Measurements from ENCODE around the gene LAMC3. TPM values are rescaled to one million over a fixed set of nuclear protein-coding genes. Genes with fewer than 3 reads are reported as not detected.
"Not testable (repeated sequence)": the region's sequence is repeated elsewhere in the genome, so short reads cannot be mapped to it uniquely, and the experiment has no call there.

The LAMC3 gene
- total RNA-seq, 1 donor from 2014 or later, result 2.6 TPM

DNA sequence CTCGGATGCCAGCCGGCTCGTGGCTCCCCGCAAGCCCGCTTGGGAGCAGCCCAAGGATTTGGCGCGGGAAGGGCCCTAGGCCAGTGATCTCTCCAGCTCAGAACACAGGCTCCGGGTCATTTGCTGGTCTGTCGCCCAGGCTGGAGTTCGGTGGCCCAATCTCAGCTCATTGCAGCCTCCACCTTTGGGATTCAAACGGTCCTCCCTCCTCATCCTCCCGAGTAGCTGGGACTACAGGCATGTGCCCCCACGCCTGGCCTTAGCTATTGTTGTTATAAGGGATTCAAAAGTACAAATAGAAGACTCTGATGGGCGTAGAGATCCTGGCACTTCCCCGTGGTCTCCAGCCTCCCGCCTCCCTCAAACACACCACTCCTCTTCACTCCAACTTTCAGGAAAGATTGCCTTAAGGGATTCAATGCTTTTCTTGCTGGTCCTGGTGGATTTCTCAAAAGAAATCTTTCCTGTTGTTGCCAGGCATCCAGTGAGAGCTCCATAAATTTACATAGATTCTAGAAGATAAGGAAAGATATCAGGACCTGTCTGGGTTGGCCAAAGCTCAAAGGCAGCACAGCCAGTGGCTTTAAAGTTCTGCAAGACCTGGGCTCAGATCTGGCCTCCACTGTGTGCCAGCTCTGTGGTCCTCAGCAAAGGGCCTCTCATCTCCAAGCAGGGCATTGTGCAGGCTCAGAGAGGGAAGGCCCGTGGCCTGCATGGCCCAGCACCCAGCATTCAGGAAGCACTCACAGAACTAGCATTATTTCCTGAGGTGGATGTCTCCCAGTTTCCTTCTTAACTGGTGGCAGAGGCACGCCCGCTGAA is 88.4 kb downstream of the LAMC3 start:
- no peak for DNase-seq (ENCODE audit: low read depth in 2 of 2)

DNA sequence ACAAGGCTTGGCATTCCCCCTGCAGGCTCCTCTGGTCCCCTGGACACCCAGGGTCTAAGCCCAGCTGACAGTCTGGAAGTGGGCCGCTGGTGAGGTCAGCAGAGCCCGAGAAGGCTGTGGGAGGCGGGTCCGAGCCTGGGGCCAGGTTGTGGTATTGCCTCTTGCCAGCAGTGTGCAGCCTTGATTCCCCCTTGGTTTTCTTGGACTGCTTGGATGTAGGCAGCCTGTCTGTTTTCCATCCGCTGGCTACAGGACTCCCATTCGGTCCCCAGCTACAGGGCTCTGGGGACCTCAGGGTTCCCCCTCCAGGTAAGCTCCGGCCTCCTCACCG is 88.9 kb downstream of the LAMC3 start:
- no peak for DNase-seq (ENCODE audit: low read depth in 2 of 2)

DNA sequence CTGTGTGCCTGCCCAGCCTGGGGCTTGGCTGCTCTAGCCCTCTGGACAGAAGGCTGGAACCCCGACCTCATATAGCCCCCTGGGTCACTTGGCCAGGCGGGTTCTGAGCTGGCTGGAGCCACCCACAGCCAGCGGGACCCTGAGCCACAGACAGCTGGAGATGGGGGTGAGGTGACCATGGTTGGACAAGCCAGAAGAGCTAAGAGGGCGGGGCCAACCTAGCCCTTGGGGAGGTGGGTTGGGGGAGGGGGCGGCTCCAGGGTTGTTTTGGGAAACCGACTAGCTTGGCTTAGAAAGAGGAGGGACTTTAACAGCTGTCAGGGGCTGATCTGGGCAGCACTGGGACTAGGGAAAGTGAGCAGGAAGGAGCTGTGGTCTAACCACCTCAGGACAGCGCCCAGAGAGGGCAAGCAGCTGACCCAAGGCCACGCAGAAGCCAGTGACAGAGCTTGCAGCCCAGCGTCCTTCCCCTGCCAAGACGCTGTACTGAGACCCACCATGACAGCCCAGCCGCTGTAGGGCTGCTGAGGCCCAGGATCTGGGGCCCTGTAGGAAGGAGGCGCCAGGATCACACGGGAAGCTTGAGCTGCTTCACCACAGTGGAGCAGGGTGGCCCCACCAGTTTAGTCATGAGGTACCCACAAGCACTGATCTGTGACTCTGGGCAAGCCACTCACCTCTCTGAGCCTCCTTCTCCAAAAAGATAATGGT is 89.6 kb downstream of the LAMC3 start:
- DNase-seq (ENCODE audit: low read depth in 2 of 2), result no peak

DNA sequence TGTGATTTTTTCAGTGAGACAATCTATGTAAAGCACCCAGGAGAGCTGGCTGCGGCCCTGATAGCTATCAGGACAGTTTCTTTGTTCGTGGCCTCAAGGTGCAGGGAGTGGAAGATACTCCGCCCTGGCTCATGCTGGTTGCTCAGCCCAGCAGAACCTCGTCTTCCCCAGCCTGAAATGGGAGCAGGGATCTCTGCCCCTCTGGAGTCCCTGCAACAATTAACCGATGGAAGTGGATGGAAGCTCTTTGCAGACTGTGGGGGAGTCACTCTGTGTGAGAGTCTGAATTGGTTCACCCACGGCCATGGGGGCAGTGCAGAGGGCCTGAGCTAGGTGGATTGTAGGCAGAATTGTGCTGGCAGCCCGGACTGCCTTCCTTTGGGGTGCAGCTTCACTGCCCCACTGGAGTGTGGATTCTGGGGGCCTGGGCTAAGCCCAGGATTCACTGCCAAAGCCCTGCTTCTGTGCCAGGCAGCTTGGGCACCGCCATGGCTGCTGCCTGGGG is 90.2 kb downstream of the LAMC3 start:
- DNase-seq (ENCODE audit: low read depth in 2 of 2), result no peak

DNA sequence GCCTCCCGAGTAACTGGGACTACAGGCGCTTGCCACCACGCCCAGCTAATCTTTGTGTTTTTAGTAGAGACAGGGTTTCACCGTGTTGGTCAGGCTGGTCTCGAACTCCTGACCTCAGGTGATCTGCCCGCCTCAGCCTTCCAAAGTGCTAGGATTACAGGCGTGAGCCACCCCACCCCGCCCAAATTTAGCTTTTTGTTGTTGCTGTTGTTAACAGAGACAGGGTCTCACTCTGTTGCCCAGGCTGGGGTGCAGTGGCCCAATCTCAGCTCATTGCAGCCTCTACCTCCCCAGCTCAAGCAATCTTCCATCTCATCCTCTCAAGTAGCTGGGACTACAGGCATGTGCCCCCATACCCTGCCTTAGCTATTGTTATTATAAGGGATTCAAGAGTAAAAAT is 90.9 kb downstream of the LAMC3 start:
- not testable (repeated sequence) for DNase-seq (ENCODE audit: low read depth in 2 of 2)

DNA sequence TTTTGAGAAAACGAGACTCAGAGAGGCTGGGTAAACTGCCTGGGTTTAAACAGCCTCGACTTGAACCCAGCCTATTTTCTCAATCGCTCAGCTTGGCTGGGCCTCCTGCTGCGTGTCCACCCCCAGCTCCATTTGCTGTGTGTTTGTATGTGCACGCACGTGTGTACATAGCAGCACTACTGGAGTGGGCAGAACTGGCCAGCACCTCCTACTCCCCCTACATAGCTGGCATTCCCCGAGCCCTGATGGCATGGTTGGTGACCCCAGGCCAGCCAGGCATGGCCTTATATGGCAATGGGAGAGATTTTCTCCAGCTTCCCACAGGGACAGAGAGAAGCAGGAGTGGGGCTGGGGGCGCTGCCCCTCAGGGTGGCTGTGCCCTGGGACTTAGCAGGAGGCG is 91.5 kb downstream of the LAMC3 start:
- no peak for DNase-seq (ENCODE audit: low read depth in 2 of 2)

DNA sequence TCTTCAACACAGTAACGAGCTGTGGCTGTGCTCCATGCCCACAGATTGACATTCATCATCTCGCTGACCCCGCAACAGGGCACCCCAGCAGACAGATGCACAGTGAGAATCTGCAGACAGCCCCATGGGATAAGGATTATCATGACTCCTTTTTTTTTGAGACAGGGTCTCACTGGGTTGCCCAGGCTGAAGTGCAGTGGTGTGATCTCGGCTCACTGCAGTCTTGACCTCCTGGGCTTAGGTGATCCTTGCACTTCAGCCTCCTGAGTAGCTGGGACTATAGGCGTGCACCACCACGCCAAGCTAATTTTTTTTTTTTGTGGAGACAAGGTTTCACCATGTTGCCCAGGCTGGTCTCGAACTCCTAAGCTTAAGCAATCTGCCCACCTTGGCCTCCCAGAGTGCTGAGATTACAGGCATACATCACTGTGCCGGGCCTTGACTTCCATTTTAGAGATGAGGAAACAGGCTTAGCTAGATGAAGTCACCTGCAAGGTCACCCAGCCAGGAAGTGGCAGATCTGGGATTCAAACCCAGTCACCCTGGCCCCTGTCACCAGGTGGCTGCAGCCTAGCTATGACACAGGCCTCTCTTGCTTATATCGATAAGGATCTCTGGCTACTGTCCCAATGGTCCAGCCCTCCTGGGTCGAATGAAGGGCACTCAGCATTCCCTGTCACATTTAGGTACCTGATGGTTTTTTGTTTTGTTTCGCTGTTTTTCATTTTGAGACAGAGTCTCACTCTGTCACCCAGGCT is 92.4 kb downstream of the LAMC3 start:
- no peak for DNase-seq (ENCODE audit: low read depth in 2 of 2)

DNA sequence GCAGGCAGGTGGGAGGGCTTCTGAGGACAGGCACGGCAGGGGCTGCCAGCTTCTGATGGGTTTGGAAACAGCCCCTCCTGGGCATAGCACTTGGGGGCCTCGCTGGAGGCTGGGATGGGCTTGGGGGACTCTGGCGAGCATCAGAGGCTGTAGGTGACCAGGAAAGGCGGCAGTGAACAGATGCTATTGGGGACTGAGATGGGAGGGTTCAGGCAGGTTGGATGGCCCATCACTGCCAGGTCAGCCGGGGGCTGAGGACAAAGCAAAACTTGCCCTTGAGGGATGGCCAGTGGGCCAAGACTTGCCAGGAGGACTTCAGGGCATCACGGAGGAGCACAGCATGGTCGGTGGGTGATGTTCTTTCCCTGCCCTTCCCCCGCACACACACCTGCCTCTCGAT is 94.0 kb downstream of the LAMC3 start:
- no peak for DNase-seq (ENCODE audit: low read depth in 2 of 2)

DNA sequence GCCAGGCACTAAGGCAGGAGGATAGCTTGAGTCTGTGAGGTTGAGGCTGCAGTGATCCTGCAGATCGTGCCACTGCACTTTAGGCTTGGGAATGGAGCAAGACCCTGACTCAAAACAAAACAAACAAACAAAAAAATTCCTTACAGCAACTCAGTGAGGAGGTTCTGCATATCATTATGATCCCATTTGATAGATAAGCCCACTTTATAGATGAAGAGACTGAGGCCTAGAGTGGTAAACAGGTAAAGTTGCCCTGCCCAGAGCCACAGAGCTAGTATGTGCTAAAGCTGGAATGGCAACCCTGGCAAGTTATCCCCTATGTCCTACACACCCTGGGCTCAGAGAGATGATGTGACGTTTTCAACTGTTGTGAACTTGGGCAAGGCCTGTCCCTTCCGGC is 94.6 kb downstream of the LAMC3 start:
- DNase-seq (ENCODE audit: low read depth in 2 of 2), result no peak

DNA sequence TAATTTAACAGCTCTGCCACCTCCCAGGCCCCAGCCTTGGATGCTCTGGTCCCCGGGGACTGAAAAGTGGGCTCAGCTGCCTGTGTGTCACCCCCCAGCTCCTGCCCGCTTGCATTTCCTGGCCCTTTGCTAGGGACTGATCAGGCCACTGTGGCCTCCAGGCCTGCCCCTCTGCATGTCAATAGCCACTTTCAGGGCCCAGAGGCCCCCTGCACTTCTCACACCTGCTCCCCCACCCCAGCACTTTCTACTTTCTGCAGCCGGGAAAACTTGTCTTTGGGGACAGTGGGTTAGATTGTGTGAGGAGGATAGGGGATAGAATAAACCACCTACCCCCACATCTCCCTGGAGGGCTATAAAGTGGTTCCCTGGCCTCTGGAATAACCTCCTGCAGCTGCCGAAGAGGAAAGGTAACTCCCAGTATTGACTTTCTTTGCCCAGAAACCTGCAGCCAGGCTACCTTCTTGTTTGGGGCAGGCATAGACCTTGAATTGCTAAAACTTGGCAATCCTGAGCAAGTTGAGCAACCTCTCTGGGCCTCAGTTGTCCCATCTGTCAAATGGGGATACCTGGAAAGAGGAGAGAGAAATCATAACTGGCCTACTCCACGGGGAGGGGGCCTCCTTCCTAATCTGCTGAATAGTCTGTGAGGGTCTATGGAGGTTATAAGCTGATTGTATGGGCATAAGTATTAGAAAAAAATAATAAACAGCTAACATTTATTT is 95.2 kb downstream of the LAMC3 start:
- no peak for DNase-seq (ENCODE audit: low read depth in 2 of 2)

DNA sequence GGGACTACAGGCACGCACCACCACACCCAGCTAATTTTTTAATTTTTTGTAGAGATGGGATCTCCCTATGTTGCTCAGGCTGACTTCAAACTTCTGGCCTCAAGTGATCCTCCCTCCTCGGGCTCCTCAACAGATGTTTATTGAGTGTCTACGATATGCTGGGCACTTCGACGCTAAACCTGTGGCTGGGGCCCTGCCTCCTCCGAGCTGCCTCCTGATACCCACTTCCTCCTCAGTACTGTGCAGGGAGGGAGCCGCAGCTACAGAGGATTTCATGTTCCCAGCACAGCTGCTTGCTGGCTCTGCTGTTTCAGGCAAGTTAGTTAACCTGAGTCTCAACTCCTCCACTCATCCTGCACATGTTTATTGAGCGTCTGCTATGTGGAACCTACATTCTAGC is 97.0 kb downstream of the LAMC3 start:
- DNase-seq (ENCODE audit: low read depth in 2 of 2), result no peak

DNA sequence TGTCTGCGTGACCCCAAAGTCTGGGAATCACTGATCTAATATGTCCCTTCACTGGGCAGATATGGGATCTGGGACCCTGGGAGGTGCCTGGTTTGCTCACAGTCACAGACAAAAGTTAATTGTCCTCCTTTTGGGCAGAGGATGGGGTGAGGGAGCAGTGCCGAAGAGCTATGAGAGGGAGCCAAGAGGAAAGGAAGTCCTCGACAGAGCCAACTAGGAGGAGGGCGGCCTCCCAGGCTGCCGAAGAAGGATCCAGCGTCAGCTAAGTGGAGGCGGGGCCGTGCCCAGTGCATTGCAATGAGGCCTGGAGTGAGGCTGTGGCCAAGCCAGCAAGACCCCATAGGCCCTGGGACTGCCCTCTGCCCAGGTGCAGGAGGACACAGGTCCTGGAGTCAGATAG is 98.8 kb downstream of the LAMC3 start:
- no peak for DNase-seq (ENCODE audit: low read depth in 2 of 2)

DNA sequence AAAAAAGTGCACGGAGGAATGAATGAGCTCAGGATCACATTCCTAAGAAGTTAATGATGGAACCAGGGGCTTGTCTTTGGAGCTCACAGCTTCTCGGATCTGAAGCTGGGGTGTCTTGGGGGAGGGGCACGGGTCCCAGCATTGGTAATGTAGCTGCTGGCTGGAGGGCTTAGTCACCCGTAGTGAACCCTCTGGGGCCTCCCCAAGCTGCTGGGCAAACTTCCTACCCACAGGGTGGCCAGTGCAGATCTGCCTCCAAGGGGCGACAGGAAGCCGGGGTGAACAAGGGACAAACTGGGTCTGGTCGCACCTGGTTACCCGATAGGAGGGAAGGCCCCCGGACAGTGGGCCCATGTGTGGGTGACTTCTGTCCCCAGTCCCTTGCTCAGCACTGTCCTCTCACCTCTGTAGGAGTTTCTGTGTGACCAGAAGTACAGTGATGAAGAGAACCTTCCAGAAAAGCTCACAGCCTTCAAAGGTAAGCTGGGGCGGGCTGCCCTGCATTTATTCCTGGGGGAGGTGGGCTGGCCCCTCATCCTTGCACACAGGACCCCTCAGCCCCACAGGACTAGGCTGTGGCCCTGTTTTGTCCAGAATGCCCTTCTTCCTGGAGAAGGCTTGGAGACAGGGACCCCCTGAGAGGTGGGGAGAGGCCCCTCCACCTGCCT is 102.3 kb downstream of the LAMC3 start:
- no peak for DNase-seq (ENCODE audit: low read depth in 2 of 2)

DNA sequence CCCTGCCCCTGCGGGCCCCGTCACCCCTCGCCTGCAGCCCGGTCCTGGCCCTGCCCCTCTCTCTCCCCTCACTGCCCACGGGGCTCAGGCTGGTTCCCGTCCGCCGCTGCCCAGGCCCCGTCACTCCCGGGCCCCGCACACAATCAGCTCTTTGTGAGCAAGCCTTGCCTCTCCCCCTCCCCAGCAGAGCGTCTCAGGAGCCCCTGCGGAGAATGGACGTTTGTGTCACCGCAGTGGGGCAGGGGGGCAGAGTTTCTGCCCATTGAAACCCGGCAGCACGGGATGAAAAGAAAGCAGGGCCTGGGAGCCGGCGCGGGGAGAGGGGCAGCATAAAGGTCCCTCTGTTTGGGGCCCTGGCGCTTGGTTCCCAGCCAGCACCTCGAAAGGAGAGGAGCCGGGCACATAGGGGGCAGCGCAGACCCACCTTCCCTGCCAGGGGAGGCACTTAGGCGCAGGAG is 102.9 kb downstream of the LAMC3 start:
- DNase-seq (ENCODE audit: low read depth in 2 of 2), result no peak

DNA sequence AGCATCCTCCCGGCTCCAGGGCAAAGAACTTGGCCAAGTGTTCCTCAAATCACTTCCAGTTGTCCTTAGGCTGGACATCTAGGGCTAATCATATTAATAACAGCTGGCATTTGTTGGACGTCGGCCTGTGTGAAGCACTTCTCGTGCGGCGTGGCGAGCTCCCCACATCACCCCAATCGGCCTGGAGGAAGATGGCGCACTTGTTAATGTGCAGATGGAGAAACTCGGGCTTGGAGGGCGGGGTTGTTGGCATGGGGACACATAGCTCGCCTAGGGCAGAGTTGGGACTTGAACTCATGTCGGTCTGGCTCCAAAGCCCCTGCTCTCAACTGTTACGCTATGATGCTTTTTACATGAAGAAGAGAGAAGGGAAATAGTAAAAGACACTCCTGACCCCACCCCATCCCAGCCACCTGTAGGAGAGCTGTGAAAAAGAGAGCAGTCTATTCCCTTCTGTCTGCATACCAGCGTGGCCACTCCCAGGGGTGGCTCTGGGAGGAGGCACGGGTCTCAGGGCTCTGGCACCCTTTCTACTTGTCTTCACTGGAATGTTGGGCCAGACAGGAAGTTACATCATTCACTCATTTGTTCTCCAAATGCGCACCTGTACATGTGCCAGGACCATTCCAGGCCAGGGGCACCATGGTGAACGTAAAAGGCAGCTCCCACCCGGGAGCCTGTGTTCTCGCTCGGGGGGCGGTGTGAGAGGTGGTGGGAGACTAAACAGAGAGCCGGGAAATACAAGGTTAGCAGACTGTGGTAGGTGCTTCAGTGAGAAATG is 103.6 kb downstream of the LAMC3 start:
- DNase-seq (ENCODE audit: low read depth in 2 of 2), result peak in 1 of 2 donors; percentile 17

DNA sequence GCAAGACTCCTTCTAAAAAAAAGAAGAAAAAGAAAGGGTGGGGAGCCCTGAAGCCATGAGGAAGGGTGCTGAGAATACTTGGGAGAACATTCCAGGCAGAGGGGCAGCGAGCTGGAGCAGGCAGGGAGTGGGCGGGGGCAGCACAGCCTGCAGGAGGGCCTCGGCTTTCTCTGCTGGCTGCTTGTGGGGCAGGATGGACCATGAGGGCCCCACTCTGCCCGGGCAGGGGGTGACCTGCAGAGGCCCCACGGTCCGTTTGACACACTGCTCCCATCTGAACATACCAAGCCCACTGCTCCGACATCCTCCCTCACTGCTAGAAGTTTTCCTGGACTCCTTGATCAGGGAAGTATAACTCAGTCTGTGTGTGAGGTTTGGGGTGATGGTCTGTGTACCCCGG is 104.7 kb downstream of the LAMC3 start:
- no peak for DNase-seq (ENCODE audit: low read depth in 2 of 2)

DNA sequence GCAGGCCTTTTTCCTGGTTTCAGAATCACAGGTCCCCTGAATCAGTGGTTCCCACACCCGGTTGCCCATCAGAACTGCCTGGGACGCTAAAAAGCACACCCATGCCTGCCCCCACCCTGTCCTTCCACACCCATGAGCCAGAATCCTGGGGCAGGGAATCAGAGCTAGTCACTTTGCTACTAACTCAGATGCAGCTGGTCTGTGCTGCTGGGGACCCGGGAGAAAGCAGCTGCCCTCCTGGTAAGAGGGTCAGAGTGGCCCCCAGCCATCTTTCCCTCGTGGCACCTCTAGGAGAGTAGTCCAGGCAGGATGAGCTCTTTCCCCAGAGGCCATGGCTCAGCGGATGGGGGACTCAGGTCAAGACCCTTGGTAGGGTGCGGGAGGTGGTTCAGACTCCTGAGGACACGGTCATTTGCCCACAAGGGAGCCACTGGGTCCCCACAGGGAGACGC is 105.1 kb downstream of the LAMC3 start:
- DNase-seq (ENCODE audit: low read depth in 2 of 2), result no peak

DNA sequence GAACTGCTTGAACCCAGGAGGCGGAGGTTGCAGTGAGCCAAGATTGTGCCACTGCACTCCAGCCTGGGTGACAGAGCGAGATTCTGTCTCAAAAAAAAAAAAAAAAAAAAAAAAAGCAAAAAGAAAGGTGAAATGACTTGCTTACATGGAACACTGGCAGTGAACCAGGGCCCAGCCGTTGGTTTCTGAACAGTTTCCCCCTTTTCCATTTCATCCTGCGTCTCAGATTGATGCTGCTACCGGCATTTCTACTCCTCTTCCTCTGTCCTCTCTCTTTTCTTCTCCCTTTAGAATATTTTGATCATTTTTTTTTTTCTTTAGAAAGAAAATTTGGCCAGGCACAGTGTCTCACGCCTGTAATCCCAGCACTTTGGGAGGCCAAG is 106.4 kb downstream of the LAMC3 start:
- DNase-seq (ENCODE audit: low read depth in 2 of 2), result not testable (repeated sequence)

DNA sequence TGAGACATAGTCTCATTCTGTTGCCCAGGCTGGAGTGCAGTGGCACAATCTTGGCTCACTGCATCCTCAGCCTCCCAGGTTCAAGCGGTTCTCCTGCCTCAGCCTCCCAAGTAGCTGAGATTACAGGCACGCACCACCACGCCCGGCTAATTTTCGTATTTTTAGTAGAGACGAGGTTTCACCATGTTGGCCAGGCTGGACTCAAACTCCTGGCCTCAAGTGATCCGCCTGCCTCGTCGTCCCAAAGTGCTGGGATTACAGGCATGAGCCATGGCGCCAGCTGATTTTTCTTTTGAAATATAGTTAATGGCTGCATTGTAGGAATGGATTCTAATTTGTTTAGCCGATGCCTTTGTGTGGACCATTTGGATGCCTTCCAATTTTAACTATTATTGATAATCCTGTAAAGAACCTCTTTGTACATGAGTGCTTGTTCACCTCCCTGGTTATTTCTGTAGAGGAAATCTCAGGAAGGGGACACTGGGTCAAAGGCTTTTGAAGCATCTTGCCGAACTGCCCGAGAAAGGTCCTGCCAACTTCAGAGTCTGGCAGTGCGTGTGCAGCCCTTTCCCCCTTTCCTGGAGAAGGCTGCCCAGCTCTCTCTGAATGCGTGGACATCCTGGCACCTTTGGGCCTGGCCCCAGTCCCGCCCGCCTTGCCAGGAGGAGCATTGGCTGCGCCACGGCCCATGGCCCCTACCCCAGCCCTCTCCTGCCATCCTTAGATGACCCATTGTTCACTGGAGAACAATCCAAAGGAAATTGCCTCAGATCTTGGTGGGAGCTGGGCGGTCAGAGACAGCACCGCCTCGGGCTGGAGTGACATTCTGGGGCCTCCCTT is 107.5 kb downstream of the LAMC3 start:
- DNase-seq (ENCODE audit: low read depth in 2 of 2), result peak; percentile 13 to 66
